Measurements from ENCODE around the gene WSCD2. TPM values are rescaled to one million over a fixed set of nuclear protein-coding genes. Genes with fewer than 3 reads are reported as not detected.

The WSCD2 gene
- polyA plus RNA-seq, 1 of the 3 experiments (the other 2 are of a cell fraction) = 0.03 TPM

- POLR2A ChIA-PET = no interaction called here
These were observed 2.0 kb upstream of the WSCD2 start for GRCh38 chr12:108126990-108127501.

More at GRCh38 chr12:108126990-108127501, 2.0 kb upstream of the WSCD2 start:
- Histone ChIP-seq H3K9me3 (no peaks in the 10 kb centered on the region), H3F3A (replicated peaks; ENCODE audit: insufficient read depth) (no peaks in the 10 kb centered on the region), H3K9me2 (no peaks in the 10 kb centered on the region), H3K4me3 (ENCODE audit: low read depth in 2 of 2, low read length in 1 of 2) (no peak overlapping the region), H3K9ac (no peak overlapping the region), H3K27me3 (ENCODE audit: insufficient read depth) (no peaks in the 10 kb centered on the region), H4K20me1 (ENCODE audit: insufficient read depth) (no peaks in the 10 kb centered on the region), H3K79me2 (ENCODE audit: insufficient read depth) (no peaks in the 10 kb centered on the region), H3K4me1 (ENCODE audit: control insufficient read depth in 1 of 2, insufficient read depth in 2 of 2, low read depth in 1 of 2, low read length in 1 of 2) (peaks cover 0 to 25% of the 10 kb centered on the region in 2 experiments; a peak in 1 of 4 replicates), H3K36me3 (replicated peaks in 1 of 2; ENCODE audit: control insufficient read depth in 1 of 2, insufficient read depth in 2 of 2, low read length in 1 of 2) (no peaks in the 10 kb centered on the region), H3K27ac (ENCODE audit: low read depth in 2 of 2, low read length in 1 of 2) (no peak overlapping the region), H2AFZ (ENCODE audit: low read depth) (no peak overlapping the region), H3K4me2 (no peak overlapping the region)
- CTCF ChIA-PET = interaction anchor here (1.4 to 5.5 kb wide), 2 partner anchors 10 to 25 kb away, joined by 3 to 27 read pairs; no protein-coding TSS in a partner anchor
- DNase-seq = no peak
- TF ChIP-seq MAX (IDR thresholded peaks at IDR 0.05; ENCODE audit: low read depth) (no peak), NFIC (IDR thresholded peaks at IDR 0.05; ENCODE audit: borderline replicate concordance) (no peak), TAF1 (IDR thresholded peaks at IDR 0.05; ENCODE audit: borderline replicate concordance, low read depth, low read length) (no peak), ZBTB33 (IDR thresholded peaks at IDR 0.05; ENCODE audit: borderline replicate concordance, low read depth) (no peak), EP300 (IDR thresholded peaks at IDR 0.05; ENCODE audit: borderline replicate concordance in 1 of 2, low read depth in 1 of 2, low read length in 1 of 2) (no peak), CTCF (IDR thresholded peaks at IDR 0.05) (no peak), GABPA (IDR thresholded peaks at IDR 0.05; ENCODE audit: low read depth) (no peak), RXRA (IDR thresholded peaks at IDR 0.05; ENCODE audit: borderline replicate concordance, low read depth) (no peak), USF2 (IDR thresholded peaks at IDR 0.05; ENCODE audit: borderline replicate concordance, low read depth, low read length) (no peak), USF1 (IDR thresholded peaks at IDR 0.05; ENCODE audit: borderline replicate concordance, low read depth) (no peak), MEF2A (IDR thresholded peaks at IDR 0.05; ENCODE audit: borderline replicate concordance, low read depth) (no peak), PBX3 (IDR thresholded peaks at IDR 0.05) (no peak)
- WGBS (ENCODE audit: low lambda C conversion rate) = 47% methylated on average over 10 of the region's 10 CpGs

Measured in SK-N-SH (cell line).